Gastroesophageal sphincter (tissue), 3 donors: Measurements from ENCODE around the gene MLH3.

Experiments used
- CTCF ChIP-seq, 4 experiments: fragments of 200-600 bp in 2 of 4; fragments of 450-650 bp in 2 of 4; sonication (generic) in 1 of 4; IDR thresholded peaks; one replicate each; pipeline ENCODE4 v1.5.1; 2017 to 2019; ENCODE audit warnings: antibody characterized with exemption in 4 of 4, mild to moderate bottlenecking in 2 of 4, moderate library complexity in 2 of 4
- EP300 ChIP-seq: sonication (generic); formaldehyde crosslinking; IDR thresholded peaks from one replicate; pipeline ENCODE4 v1.6.1; 2017; ENCODE audit warnings: antibody characterized with exemption, mild to moderate bottlenecking

- no peak for TF ChIP-seq EP300
- no peak for TF ChIP-seq CTCF (IDR thresholded peaks at IDR 0.05)
Measured at GRCh38 chr14:74976264-74977113, 74.8 kb downstream of the MLH3 start.
